GM18526 (cell line): ENCODE results near the gene ARL14EP.

ENCODE experiments used
- POLR2A ChIP-seq: IDR thresholded peaks from 3 replicates; pipeline ENCODE4 v1.6.1; 2011; ENCODE audit not compliant: insufficient read length; ENCODE audit errors: extremely low read depth

ARL14EP gene

GRCh38 chr11:30322826-30323710 lies at the start of gene ARL14EP:
TSS of gene ARL14EP (plus strand) at chr11:30323104. CDS start at chr11:30330949, 7,845 bp downstream.
- peak; percentile 74 for TF ChIP-seq POLR2A

DNA sequence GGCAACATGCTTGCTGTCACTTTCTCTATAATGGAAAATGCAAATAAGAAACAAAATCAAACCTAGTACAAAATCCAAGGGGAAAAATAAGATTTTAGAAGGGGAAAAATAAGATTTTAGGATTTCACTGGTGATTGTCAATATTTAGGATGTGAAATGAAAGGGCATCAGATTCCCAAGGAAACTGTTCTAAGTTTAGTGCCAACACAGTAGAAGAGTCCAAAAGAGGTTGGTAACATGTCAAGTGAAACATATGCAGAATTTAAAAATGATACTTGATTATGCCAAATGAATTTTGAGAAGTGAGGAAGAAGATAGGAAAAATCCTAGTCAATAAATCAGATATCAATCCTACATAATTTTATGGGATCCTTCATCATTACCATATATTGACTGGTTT lies 45.7 kb upstream of the ARL14EP start:
- no peak for TF ChIP-seq POLR2A

GRCh38 chr11:30279796-30280195 lies 43.1 kb upstream of the ARL14EP start:
- TF ChIP-seq POLR2A, result no peak

DNA sequence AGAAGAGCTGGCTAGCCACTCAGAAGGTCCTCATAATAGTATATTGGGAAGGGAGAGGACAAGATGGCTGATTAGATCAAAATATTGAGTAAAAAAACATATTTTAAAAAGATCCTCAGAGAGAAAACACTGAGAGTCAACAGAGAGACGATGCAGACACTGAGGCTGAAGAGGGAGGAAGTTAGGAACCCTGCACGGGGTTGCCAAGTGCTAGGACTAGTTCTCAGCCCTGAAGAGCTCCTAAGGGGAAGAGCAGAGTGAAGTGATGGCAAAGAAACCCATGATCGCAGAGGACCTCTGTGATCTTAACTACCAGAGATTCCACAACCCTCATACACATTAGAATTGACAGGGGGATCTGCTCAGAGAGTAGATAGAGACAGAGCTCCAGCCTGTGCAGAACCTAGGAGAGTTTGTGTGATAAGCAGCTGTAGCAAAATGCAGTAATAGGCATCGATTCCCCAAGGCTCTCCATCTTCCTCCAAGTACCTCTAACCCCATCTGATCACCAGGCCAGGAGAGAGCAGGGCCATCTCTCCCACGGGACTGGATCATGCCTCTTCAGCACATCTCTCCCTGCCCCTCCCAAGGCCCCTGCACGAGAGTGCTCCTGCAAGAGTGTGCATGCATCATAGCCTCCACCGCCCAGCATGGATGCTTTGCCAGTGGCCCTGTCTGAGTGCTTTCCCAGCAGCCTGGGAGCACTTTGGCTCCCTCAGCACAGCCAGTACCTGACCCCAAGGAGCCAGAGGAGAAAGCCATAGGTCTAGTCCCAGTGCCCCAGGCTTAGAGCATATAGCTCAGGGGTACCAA lies 41.2 kb upstream of the ARL14EP start:
- TF ChIP-seq POLR2A, result no peak

- TF ChIP-seq POLR2A, result no peak
These were observed 40.6 kb upstream of the ARL14EP start for GRCh38 chr11:30282289-30282631.

GRCh38 chr11:30284836-30285235 lies 38.1 kb upstream of the ARL14EP start:
- TF ChIP-seq POLR2A, result no peak

GRCh38 chr11:30285416-30286121 lies 37.3 kb upstream of the ARL14EP start:
- no peak for TF ChIP-seq POLR2A

GRCh38 chr11:30291331-30291730 lies 31.6 kb upstream of the ARL14EP start:
- no peak for TF ChIP-seq POLR2A

DNA sequence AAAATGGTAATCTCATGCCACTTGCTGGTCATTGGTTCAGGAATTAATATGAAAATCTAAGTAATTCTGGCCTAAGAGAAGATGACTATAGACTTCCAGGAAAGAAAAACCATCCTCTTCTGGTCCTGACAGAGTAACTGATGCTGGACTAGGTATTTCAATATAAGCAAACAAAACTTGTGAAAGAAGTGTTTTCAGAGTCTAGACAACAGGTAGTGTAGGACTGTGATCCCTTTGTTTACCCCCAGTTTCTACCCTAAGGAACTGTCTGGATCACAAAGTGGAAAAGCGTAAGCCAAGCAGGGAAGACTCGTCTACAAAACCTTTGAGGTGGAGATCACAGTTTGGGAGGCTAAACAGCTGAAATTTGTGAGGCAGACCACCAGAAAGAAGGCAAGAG lies 30.4 kb upstream of the ARL14EP start:
- no peak for TF ChIP-seq POLR2A

GRCh38 chr11:30295178-30295885 lies 27.6 kb upstream of the ARL14EP start:
- TF ChIP-seq POLR2A, result no peak

DNA sequence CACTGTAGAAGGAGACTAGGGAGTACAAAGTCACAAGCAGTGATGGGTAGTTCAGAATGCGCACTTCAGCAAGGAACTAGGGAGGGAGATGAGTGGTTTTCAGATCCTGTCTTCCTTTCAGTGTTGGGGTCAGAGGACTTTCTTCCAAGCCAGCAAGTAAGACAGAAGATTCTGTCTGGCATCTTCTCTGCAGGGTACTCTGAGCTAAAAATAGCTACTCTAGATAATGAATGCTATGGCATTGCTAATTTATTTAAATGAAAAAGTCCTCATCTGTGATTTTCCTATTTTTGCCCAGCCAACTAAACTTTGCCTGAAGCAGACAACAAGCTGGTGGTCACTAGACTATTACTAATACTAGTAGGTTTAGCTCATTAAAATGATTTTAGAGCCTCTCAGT lies 18.3 kb upstream of the ARL14EP start:
- no peak for TF ChIP-seq POLR2A

- TF ChIP-seq POLR2A, result no peak
These were observed 12.3 kb upstream of the ARL14EP start for GRCh38 chr11:30310623-30311022.

- no peak for TF ChIP-seq POLR2A
These were observed 11.7 kb upstream of the ARL14EP start for GRCh38 chr11:30311189-30311588.

- no peak for TF ChIP-seq POLR2A
These were observed 10.7 kb upstream of the ARL14EP start for GRCh38 chr11:30312243-30312642.

GRCh38 chr11:30313580-30313979 lies 9.3 kb upstream of the ARL14EP start:
- no peak for TF ChIP-seq POLR2A

- no peak for TF ChIP-seq POLR2A
These were observed 8.3 kb upstream of the ARL14EP start for GRCh38 chr11:30314625-30315024.

DNA sequence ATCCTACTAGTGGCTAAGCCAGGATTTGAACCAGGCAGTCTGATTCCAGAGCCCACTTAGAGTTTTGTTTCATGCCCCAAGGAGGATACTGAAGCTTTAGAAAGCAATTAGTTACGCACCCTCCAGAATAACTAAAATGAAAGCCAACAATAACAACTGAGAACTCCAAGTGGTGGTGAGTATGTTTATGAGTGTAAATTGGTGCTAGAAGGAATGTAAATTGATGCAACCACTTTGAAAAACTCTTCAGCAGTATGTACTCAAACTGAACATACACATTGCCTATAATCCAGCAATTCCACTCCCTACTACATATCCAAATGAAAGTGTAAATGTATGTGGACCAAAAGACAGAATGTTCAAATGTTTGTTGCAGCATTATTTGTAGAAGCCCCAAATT lies 6.7 kb upstream of the ARL14EP start:
- no peak for TF ChIP-seq POLR2A
